Measurements from ENCODE around the gene CEP128. TPM values are rescaled to one million over a fixed set of nuclear protein-coding genes. Genes with fewer than 3 reads are reported as not detected.

Gene CEP128
- total and polyA plus RNA-seq, 2 donors: 2.1 to 14.3 TPM

DNA sequence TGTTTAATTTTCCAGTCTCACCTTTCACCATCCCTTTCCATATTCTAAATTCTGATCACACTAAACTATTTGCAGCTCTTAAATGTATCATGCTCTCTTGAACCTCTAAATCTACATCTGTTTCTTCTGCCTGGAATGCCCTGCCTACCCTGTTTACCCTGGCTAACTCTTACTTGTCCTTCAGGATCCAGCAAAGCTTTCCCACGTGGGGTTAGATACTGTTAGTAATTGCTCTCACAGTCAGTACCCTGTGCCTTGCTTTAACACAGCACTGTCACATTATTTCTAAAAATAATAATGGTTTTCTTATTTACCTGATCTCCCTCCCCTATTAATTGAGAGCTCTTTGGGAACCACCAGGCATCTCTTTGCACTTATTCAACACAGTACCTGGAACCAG lies 333.0 kb downstream of the CEP128 start:
- Histone ChIP-seq H3K27ac (ENCODE audit: low read depth) (no peak overlapping the region), H3K36me3 (ENCODE audit: insufficient read depth) (no peaks in the 10 kb centered on the region), H3K4me3 (ENCODE audit: low read depth, low read length) (no peak overlapping the region), H3K4me1 (ENCODE audit: insufficient read depth) (no peaks in the 10 kb centered on the region)
- DNase-seq (ENCODE audit: extremely low spot score): no peak
- 68% methylated on average over 1 of the region's 1 CpG for WGBS

DNA sequence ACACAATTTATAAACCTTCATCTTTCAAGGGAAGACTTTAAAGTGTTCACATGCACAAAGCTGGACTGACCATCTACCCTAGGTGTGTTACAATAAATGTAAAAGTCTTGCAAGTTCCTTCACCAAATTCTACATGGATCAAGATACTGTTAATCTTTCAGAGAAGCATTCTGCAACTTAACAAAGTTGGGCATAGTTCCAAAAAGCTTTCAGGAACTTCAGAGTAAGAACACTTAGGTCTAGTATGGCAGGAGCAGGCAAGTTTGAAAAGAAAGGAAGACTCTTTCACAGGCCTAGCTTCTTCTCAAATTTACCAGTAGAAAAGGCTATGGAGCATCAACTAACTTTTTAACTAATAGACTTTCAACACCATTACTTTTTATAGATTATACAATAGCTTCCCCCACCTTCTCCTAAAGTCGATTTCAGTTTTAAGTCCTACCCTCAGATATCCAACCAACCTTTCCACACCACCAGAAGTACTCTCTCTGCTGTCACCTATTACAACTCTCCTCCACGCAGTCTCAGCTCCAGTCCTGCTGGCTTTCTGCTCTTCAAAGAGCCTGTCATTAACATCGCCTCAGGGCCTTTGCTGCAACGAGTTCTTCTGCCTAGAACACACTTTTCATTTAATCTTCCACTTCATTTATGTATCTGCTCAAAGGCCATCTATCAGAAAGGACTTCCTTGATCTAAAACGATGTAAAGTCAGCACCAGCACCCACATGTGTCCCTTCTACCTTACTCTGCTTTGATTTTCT lies 333.9 kb downstream of the CEP128 start:
- Histone ChIP-seq H3K27ac (ENCODE audit: low read depth) (no peak overlapping the region), H3K4me3 (ENCODE audit: low read depth, low read length) (no peak overlapping the region), H3K36me3 (ENCODE audit: insufficient read depth) (no peaks in the 10 kb centered on the region), H3K4me1 (ENCODE audit: insufficient read depth) (no peaks in the 10 kb centered on the region)
- no peak for DNase-seq (ENCODE audit: extremely low spot score)
- 83% methylated on average over 5 of the region's 5 CpGs for WGBS

DNA sequence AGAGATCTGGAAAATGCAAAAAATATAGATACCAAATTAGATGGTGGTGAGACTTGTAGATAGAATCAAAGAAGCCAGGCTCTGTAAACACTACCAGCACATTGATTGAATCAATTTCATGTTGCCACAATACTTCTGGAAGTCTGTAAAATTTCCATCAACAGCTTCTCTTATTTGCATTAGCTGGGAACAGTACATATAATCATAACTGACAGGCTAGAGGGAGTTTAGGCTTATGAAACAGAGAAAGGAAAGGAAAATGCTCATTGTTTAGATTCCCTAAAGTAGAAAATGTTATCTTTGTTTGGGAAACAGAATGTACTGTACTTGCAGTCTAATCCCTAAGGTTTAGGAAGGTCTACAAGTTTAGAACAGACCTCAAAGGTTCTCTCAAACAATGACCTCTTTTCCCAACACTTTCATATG lies 335.2 kb downstream of the CEP128 start:
- DNase-seq (ENCODE audit: extremely low spot score): no peak
- H3K27ac ChIP-seq (ENCODE audit: low read depth): no peak overlapping the region
- no peaks in the 10 kb centered on the region for H3K4me1 ChIP-seq (ENCODE audit: insufficient read depth)
- H3K4me3 ChIP-seq (ENCODE audit: low read depth, low read length): no peak overlapping the region
- H3K36me3 ChIP-seq (ENCODE audit: insufficient read depth): no peaks in the 10 kb centered on the region

DNA sequence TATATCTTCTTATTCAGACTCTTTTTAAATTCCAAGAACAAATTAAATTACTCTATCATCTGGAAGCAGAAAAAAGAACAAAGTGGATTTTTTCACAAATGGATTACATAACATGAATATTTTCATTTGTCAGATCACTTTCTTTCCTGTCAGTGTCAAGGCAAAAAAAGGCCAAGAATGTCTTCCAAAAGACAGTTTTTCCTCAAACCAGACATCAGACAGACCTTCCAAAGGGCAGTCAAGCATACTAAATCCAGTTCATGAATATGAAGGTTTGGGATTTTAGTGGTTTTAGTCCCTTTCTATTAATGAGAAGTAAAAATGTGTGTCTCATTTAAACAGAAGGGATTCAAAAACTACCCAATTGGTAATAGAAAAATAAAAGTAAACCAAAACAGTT lies 336.0 kb downstream of the CEP128 start:
- no peak overlapping the region for H3K4me3 ChIP-seq (ENCODE audit: low read depth, low read length)
- no peaks in the 10 kb centered on the region for H3K36me3 ChIP-seq (ENCODE audit: insufficient read depth)
- no peak for DNase-seq (ENCODE audit: extremely low spot score)
- H3K27ac ChIP-seq (ENCODE audit: low read depth): no peak overlapping the region
- no peaks in the 10 kb centered on the region for H3K4me1 ChIP-seq (ENCODE audit: insufficient read depth)

GRCh38 chr14:80602946-80603345 lies 338.6 kb downstream of the CEP128 start:
- Histone ChIP-seq H3K4me3 (ENCODE audit: low read depth, low read length) (no peak overlapping the region), H3K4me1 (ENCODE audit: insufficient read depth) (no peaks in the 10 kb centered on the region)
- no peak for DNase-seq (ENCODE audit: extremely low spot score)

DNA sequence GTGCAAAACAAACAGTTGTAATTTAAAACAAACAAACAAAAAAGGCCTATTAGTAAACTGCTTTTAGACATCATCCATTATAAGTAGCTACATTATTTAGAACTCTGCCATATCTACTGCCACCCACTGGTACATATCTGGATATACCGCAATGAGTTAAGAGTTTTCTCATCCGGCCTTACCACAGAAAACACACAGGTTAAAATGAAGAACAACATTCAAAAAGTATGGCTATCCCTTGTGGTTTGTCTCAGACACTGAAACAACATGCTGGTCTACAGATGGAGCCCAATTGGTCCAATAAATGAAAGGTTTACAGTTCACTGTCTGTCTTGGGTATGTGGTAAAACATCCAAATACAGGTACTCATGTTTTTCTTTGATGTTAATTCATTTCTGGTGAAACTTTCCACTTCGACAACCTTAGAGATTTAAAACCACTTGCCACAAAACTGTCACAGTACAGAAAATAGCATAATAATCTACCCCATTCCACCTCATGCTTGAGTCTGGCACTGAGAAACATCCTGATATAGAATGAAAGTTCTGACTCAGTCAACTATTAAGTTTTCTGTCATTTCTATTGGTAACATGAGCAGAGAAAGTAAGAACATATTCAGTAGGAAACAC lies 354.3 kb downstream of the CEP128 start:
- WGBS: 79% methylated on average over 3 of the region's 3 CpGs
- H3K4me1 ChIP-seq (ENCODE audit: insufficient read depth): no peaks in the 10 kb centered on the region
- H3K27ac ChIP-seq (ENCODE audit: low read depth): no peak overlapping the region
- H3K36me3 ChIP-seq (ENCODE audit: insufficient read depth): no peaks in the 10 kb centered on the region
- no peak for DNase-seq (ENCODE audit: extremely low spot score)
- no peak overlapping the region for H3K4me3 ChIP-seq (ENCODE audit: low read depth, low read length)

More at GRCh38 chr14:80602946-80603345, 338.6 kb downstream of the CEP128 start:
- H3K36me3 ChIP-seq (ENCODE audit: insufficient read depth): no peaks in the 10 kb centered on the region
- no peak overlapping the region for H3K27ac ChIP-seq (ENCODE audit: low read depth)
- 87% methylated on average over 1 of the region's 1 CpG for WGBS

GRCh38 chr14:80586131-80586530 lies 355.4 kb downstream of the CEP128 start:
- no peak overlapping the region for H3K27ac ChIP-seq (ENCODE audit: low read depth)
- DNase-seq (ENCODE audit: extremely low spot score): no peak
- H3K4me1 ChIP-seq (ENCODE audit: insufficient read depth): no peaks in the 10 kb centered on the region
- H3K4me3 ChIP-seq (ENCODE audit: low read depth, low read length): no peak overlapping the region
- no peaks in the 10 kb centered on the region for H3K36me3 ChIP-seq (ENCODE audit: insufficient read depth)
- WGBS: 89% methylated on average over 1 of the region's 1 CpG

- H3K36me3 ChIP-seq (ENCODE audit: insufficient read depth): no peaks in the 10 kb centered on the region
- H3K27ac ChIP-seq (ENCODE audit: low read depth): no peak overlapping the region
- H3K4me1 ChIP-seq (ENCODE audit: insufficient read depth): no peaks in the 10 kb centered on the region
- no peak overlapping the region for H3K4me3 ChIP-seq (ENCODE audit: low read depth, low read length)
- 50% methylated on average over 1 of the region's 1 CpG for WGBS
- no peak for DNase-seq (ENCODE audit: extremely low spot score)
These were observed 356.1 kb downstream of the CEP128 start for GRCh38 chr14:80585506-80585835.

- WGBS: 39% methylated on average over 2 of the region's 2 CpGs
- Histone ChIP-seq H3K4me1 (ENCODE audit: insufficient read depth) (no peaks in the 10 kb centered on the region), H3K36me3 (ENCODE audit: insufficient read depth) (no peaks in the 10 kb centered on the region), H3K4me3 (ENCODE audit: low read depth, low read length) (no peak overlapping the region), H3K27ac (ENCODE audit: low read depth) (no peak overlapping the region)
- no peak for DNase-seq (ENCODE audit: extremely low spot score)
These were observed 356.6 kb downstream of the CEP128 start for GRCh38 chr14:80584744-80585505.

GRCh38 chr14:80577599-80577998 lies 363.9 kb downstream of the CEP128 start:
- no peak for DNase-seq (ENCODE audit: extremely low spot score)
- Histone ChIP-seq H3K27ac (ENCODE audit: low read depth) (no peak overlapping the region), H3K4me3 (ENCODE audit: low read depth, low read length) (no peak overlapping the region), H3K4me1 (ENCODE audit: insufficient read depth) (no peaks in the 10 kb centered on the region), H3K36me3 (ENCODE audit: insufficient read depth) (no peaks in the 10 kb centered on the region)
- WGBS: 79% methylated on average over 4 of the region's 4 CpGs

GRCh38 chr14:80576401-80576800 lies 365.1 kb downstream of the CEP128 start:
- no peak overlapping the region for H3K4me3 ChIP-seq (ENCODE audit: low read depth, low read length)
- no peak for DNase-seq (ENCODE audit: extremely low spot score)
- 81% methylated on average over 3 of the region's 3 CpGs for WGBS

GRCh38 chr14:80575763-80576162 lies 365.8 kb downstream of the CEP128 start:
- Histone ChIP-seq H3K4me1 (ENCODE audit: insufficient read depth) (no peaks in the 10 kb centered on the region), H3K27ac (ENCODE audit: low read depth) (no peak overlapping the region), H3K4me3 (ENCODE audit: low read depth, low read length) (no peak overlapping the region), H3K36me3 (ENCODE audit: insufficient read depth) (no peaks in the 10 kb centered on the region)
- DNase-seq (ENCODE audit: extremely low spot score): no peak
- 96% methylated on average over 2 of the region's 2 CpGs for WGBS

More at GRCh38 chr14:80576401-80576800, 365.1 kb downstream of the CEP128 start:
- Histone ChIP-seq H3K27ac (ENCODE audit: low read depth) (no peak overlapping the region), H3K36me3 (ENCODE audit: insufficient read depth) (no peaks in the 10 kb centered on the region), H3K4me1 (ENCODE audit: insufficient read depth) (no peaks in the 10 kb centered on the region)

DNA sequence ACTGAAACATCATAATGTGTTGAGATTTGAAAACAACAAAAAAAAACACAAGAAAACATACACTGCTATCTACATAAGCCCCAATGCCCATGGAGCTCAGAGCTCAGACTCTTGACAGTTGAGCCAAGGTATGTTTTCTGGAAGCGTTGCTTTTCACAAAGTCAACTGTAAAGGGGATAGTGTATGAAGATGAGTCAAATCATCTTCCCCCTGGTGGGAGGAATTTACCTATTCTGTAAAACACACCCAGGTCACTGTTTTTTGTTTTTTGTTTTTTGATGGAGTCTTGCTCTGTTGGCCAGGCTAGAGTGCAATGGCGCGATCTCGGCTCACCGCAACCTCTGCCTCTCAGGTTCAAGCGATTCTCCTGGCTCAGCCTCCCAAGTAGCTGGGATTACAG lies 368.9 kb downstream of the CEP128 start:
- Histone ChIP-seq H3K4me1 (ENCODE audit: insufficient read depth) (no peaks in the 10 kb centered on the region), H3K27ac (ENCODE audit: low read depth) (no peak overlapping the region), H3K36me3 (ENCODE audit: insufficient read depth) (no peaks in the 10 kb centered on the region), H3K4me3 (ENCODE audit: low read depth, low read length) (no peak overlapping the region)
- no peak for DNase-seq (ENCODE audit: extremely low spot score)
- WGBS: 99% methylated on average over 6 of the region's 6 CpGs

GRCh38 chr14:80570930-80571298 lies 370.6 kb downstream of the CEP128 start:
- WGBS: 76% methylated on average over 3 of the region's 3 CpGs
- Histone ChIP-seq H3K36me3 (ENCODE audit: insufficient read depth) (no peaks in the 10 kb centered on the region), H3K27ac (ENCODE audit: low read depth) (no peak overlapping the region), H3K4me1 (ENCODE audit: insufficient read depth) (no peaks in the 10 kb centered on the region), H3K4me3 (ENCODE audit: low read depth, low read length) (no peak overlapping the region)
- no peak for DNase-seq (ENCODE audit: extremely low spot score)
